DOHH2 (cell line): ENCODE results near the gene FBLN7.

Experiments used
- EZH2phosphoT487 ChIP-seq: fragments of 200-600 bp; sonication (generic); IDR thresholded peaks from 2 replicates; pipeline ENCODE4 v1.6.1; 2017; ENCODE audit warnings: borderline replicate concordance, mild to moderate bottlenecking, antibody characterized with exemption, low read length, moderate library complexity, mixed read lengths
- TF ChIP-seq, protein P1 (sequence below): fragments of 200-600 bp; sonication (generic); IDR thresholded peaks from one replicate; pipeline ENCODE4 v1.5.1; 2014; ENCODE audit warnings: antibody characterized with exemption, mild to moderate bottlenecking, low read depth, low read length; ENCODE audit not compliant: poor library complexity, severe bottlenecking

DNA sequence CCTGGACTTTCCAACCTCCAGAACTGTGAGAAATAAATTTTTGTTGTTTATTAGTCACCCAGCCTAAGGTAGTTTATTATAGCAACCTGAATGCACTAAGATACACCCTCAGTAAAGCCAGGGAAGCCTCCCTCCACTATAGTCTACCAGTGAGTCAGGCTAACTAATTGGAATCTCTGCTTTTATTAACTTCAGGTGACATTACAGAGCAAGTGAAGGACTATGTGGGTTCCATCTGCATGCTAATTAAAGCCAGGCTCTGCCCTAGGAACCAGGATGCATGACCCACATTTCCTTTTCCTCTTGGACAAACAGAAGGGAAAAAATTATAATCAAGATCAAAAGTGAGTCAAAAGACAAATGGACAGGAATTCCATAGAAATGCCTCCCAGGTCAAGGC lies 60.6 kb downstream of the FBLN7 start:
- TF ChIP-seq, protein P1, sequence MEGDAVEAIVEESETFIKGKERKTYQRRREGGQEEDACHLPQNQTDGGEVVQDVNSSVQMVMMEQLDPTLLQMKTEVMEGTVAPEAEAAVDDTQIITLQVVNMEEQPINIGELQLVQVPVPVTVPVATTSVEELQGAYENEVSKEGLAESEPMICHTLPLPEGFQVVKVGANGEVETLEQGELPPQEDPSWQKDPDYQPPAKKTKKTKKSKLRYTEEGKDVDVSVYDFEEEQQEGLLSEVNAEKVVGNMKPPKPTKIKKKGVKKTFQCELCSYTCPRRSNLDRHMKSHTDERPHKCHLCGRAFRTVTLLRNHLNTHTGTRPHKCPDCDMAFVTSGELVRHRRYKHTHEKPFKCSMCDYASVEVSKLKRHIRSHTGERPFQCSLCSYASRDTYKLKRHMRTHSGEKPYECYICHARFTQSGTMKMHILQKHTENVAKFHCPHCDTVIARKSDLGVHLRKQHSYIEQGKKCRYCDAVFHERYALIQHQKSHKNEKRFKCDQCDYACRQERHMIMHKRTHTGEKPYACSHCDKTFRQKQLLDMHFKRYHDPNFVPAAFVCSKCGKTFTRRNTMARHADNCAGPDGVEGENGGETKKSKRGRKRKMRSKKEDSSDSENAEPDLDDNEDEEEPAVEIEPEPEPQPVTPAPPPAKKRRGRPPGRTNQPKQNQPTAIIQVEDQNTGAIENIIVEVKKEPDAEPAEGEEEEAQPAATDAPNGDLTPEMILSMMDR: no peak
- no peak for TF ChIP-seq EZH2phosphoT487
